Psoas muscle (tissue), 8 donors: Measurements from ENCODE around the gene C5orf46. TPM values are rescaled to one million over a fixed set of nuclear protein-coding genes. Genes with fewer than 3 reads are reported as not detected.

Experiments used
- ATAC-seq, 4 donors: fragments of 200-7000 bp; cut with Tn5 transposase; one replicate each; pipeline ENCODE4 v1.9.1; 2020; ENCODE audit warnings: moderate library complexity in 3 of 4, mild to moderate bottlenecking in 2 of 4
- DNase-seq, 2 donors: peaks; one replicate each; pipeline ENCODE4 v3.0.0-alpha.2; 2020
- H3K27ac ChIP-seq: fragments of 200-600 bp; one replicate; pipeline ENCODE4 v1.8.0; 2022
- H3K27me3 ChIP-seq, 3 donors: fragments of 200-600 bp in 1 of 3; one replicate each; pipeline versions ENCODE4 v1.6.1 to v1.8.0; 2013 to 2022; ENCODE audit warnings: low read length in 2 of 3, mild to moderate bottlenecking in 2 of 3, moderate library complexity in 1 of 3; ENCODE audit not compliant: insufficient read depth in 3 of 3
- H3K36me3 ChIP-seq, 2 donors: fragments of 200-600 bp in 1 of 2; one replicate each; pipeline versions ENCODE4 v1.6.1 to v1.8.0; 2013 to 2022; ENCODE audit warnings: low read depth in 1 of 2, mild to moderate bottlenecking in 1 of 2, moderate library complexity in 1 of 2; ENCODE audit not compliant: insufficient read depth in 1 of 2
- H3K4me1 ChIP-seq: fragments of 200-600 bp; one replicate; pipeline ENCODE4 v1.8.0; 2022
- H3K4me3 ChIP-seq: fragments of 200-600 bp; one replicate; pipeline ENCODE4 v1.8.0; 2022; ENCODE audit warnings: mild to moderate bottlenecking
- H3K9me3 ChIP-seq: fragments of 200-600 bp; one replicate; pipeline ENCODE4 v1.8.0; 2022
- CTCF ChIP-seq: fragments of 200-600 bp; IDR thresholded peaks from one replicate; pipeline ENCODE4 v1.8.0; 2022; ENCODE audit warnings: antibody characterized with exemption
- WGBS, 3 donors: extraction: QIAGEN DNeasy Blood & Tissue Kit; methylation state at CpG; one replicate each; pipeline versions ENCODE4 v1.1.6 to v1.1.7; 2013; 5-methylcytosine and 5-hydroxymethylcytosine counted together
- intact Hi-C, 2 donors: fragments of 100-400 bp; cut with DNase I; formaldehyde crosslinking; loops; one replicate each; pipeline versions ENCODE4 v1.11.0 to v1.14.2; 2022
- polyA plus RNA-seq, 3 donors: library from polyadenylated mRNA; stranded (reverse); fragments of 200-250 nt; gene quantifications; one replicate each; pipeline ENCODE4 v1.2.3, GENCODE V29; 2013
- total RNA-seq, 4 donors: library from RNA; stranded (reverse); fragmentation: NEBNext Ultra II Directional in 2 of 4; extraction: Animal tissue kit (Norgen Biotek cat#: 25700) in 2 of 4; gene quantifications; one replicate each; pipeline versions ENCODE4 v1.2.1 to v1.2.4, GENCODE V29; 2021 to 2023
- donor health status: healthy with polysubstance abuse.
- donor health status: DM: no; HTN: no; CAD: no; lungs with moderate emphysema.
- donor health status: Bipolar disorder and iron deficiency.
- donor health status: healthy.
- donor health status: DM: yes; HTN: yes; CAD: no.
- donor health status: DM: no; HTN: no; CAD: no.
- donor health status: DM: no; HTN: no; CAD: no.
- donor health status: DM: yes; HTN: yes; CAD: no.

C5orf46 gene
- total and polyA plus RNA-seq, 7 donors: not detected

GRCh38 chr5:147898875-147899401 is 7.4 kb downstream of the C5orf46 start:
- TF ChIP-seq CTCF: no peak
- ATAC-seq: no peak
- intact Hi-C loops: no loop called here
- WGBS, 3 donors: 68 to 81% (median 69%) methylated on average over 3 of the region's 3 CpGs
- Histone ChIP-seq H3K9me3 (no peaks in the 10 kb centered on the region), H3K4me1 (no peaks in the 10 kb centered on the region), H3K4me3 (no peak overlapping the region), H3K27ac (no peak overlapping the region), H3K27me3 (peaks cover 0 to 3% (median 0%) of the 10 kb centered on the region in 3 donors), H3K36me3 (no peaks in the 10 kb centered on the region)
- no peak for DNase-seq

- Histone ChIP-seq H3K27me3 (peaks cover 0 to under 1% (median 0%) of the 10 kb centered on the region in 3 donors), H3K36me3 (no peaks in the 10 kb centered on the region), H3K9me3 (no peaks in the 10 kb centered on the region), H3K4me3 (no peak overlapping the region), H3K4me1 (no peaks in the 10 kb centered on the region), H3K27ac (no peak overlapping the region)
- no peak for ATAC-seq
- TF ChIP-seq CTCF: no peak
- 74 to 91% (median 90%) methylated on average over 1 of the region's 1 CpG for WGBS, 3 donors
- intact Hi-C loops: no loop called here
- no peak for DNase-seq
Measured at GRCh38 chr5:147895864-147896263, 10.5 kb downstream of the C5orf46 start.

- Histone ChIP-seq H3K9me3 (no peaks in the 10 kb centered on the region), H3K4me1 (no peaks in the 10 kb centered on the region), H3K4me3 (no peak overlapping the region), H3K27me3 (no peaks in the 10 kb centered on the region), H3K27ac (no peak overlapping the region), H3K36me3 (no peaks in the 10 kb centered on the region)
- 55 to 72% (median 64%) methylated on average over 2 of the region's 2 CpGs for WGBS, 3 donors
- DNase-seq (no peak), ATAC-seq (no peak)
- intact Hi-C loops: no loop called here
- no peak for TF ChIP-seq CTCF
Measured at GRCh38 chr5:147893820-147894219, 12.5 kb downstream of the C5orf46 start.

- Histone ChIP-seq H3K9me3 (no peaks in the 10 kb centered on the region), H3K4me3 (no peak overlapping the region), H3K36me3 (no peaks in the 10 kb centered on the region), H3K27me3 (no peaks in the 10 kb centered on the region), H3K27ac (no peak overlapping the region), H3K4me1 (no peaks in the 10 kb centered on the region)
- 35 to 41% (median 38%) methylated on average over 3 of the region's 3 CpGs for WGBS, 3 donors
- DNase-seq: no peak
- TF ChIP-seq CTCF: no peak
- no peak for ATAC-seq
- intact Hi-C loops: no loop called here
Measured at GRCh38 chr5:147892696-147893296, 13.5 kb downstream of the C5orf46 start.

GRCh38 chr5:147887930-147888329 is 18.4 kb downstream of the C5orf46 start:
- Histone ChIP-seq H3K9me3 (no peaks in the 10 kb centered on the region), H3K36me3 (no peaks in the 10 kb centered on the region), H3K4me3 (no peak overlapping the region), H3K27me3 (no peaks in the 10 kb centered on the region), H3K4me1 (no peaks in the 10 kb centered on the region), H3K27ac (no peak overlapping the region)
- WGBS, 3 donors: 35 to 44% (median 41%) methylated on average over 2 of the region's 2 CpGs
- TF ChIP-seq CTCF: no peak
- ATAC-seq: no peak
- intact Hi-C loops: no loop called here
- DNase-seq: no peak
